HepG2 (cell line): ENCODE results near the gene C1S.

Experiments
- CHCHD3 ChIP-seq: sonication (generic); formaldehyde crosslinking; IDR thresholded peaks from 2 replicates; pipeline ENCODE4 v1.8.0; 2022; ENCODE audit warnings: mild to moderate bottlenecking, missing genetic modification reagents, moderate library complexity
- ELF1 ChIP-seq: sonication (generic); formaldehyde crosslinking; IDR thresholded peaks from 2 replicates; pipeline ENCODE4 v1.4.0; 2020; ENCODE audit warnings: missing genetic modification reagents
- FOXK1 ChIP-seq: sonication (generic); formaldehyde crosslinking; IDR thresholded peaks from 2 replicates; pipeline ENCODE4 v1.4.0; 2020; ENCODE audit warnings: low read depth, missing genetic modification reagents, borderline replicate concordance
- JUNB ChIP-seq: sonication (generic); formaldehyde crosslinking; IDR thresholded peaks from 2 replicates; pipeline ENCODE4 v1.8.0; 2022; ENCODE audit warnings: missing genetic modification reagents, mild to moderate bottlenecking, borderline replicate concordance
- KAT7 ChIP-seq: IDR thresholded peaks from 2 replicates; pipeline ENCODE4 v1.6.1; 2018; ENCODE audit warnings: borderline replicate concordance, missing compliant biosample characterization
- PATZ1 ChIP-seq: sonication (generic); formaldehyde crosslinking; IDR thresholded peaks from 2 replicates; pipeline ENCODE4 v1.4.0; 2020; ENCODE audit warnings: missing genetic modification reagents
- SP140L ChIP-seq: sonication (generic); formaldehyde crosslinking; IDR thresholded peaks from 2 replicates; pipeline ENCODE4 v1.4.0; 2020; ENCODE audit warnings: missing genetic modification reagents, borderline replicate concordance
- ZBTB10 ChIP-seq: sonication (generic); formaldehyde crosslinking; IDR thresholded peaks from 2 replicates; pipeline ENCODE4 v1.4.0; 2020; ENCODE audit warnings: missing genetic modification reagents, borderline replicate concordance
- ZBTB34 ChIP-seq: sonication (generic); formaldehyde crosslinking; IDR thresholded peaks from 2 replicates; pipeline ENCODE4 v1.8.0; 2022; ENCODE audit warnings: mild to moderate bottlenecking, missing genetic modification reagents
- ZKSCAN8 ChIP-seq: IDR thresholded peaks from 2 replicates; pipeline ENCODE4 v1.6.1; 2016; ENCODE audit warnings: borderline replicate concordance, missing genetic modification reagents, missing compliant biosample characterization
- ZNF282 ChIP-seq: fragments of 450-650 bp; IDR thresholded peaks from 2 replicates; pipeline ENCODE4 v1.6.1; 2018; ENCODE audit not compliant: partially characterized antibody
- ZNF780A ChIP-seq: sonication (generic); formaldehyde crosslinking; IDR thresholded peaks from 2 replicates; pipeline ENCODE4 v1.8.0; 2022; ENCODE audit warnings: mild to moderate bottlenecking, missing genetic modification reagents, moderate library complexity
- ZSCAN5A ChIP-seq: sonication (generic); formaldehyde crosslinking; IDR thresholded peaks from 2 replicates; pipeline ENCODE4 v1.8.0; 2022; ENCODE audit warnings: mild to moderate bottlenecking, missing genetic modification reagents, borderline replicate concordance

DNA sequence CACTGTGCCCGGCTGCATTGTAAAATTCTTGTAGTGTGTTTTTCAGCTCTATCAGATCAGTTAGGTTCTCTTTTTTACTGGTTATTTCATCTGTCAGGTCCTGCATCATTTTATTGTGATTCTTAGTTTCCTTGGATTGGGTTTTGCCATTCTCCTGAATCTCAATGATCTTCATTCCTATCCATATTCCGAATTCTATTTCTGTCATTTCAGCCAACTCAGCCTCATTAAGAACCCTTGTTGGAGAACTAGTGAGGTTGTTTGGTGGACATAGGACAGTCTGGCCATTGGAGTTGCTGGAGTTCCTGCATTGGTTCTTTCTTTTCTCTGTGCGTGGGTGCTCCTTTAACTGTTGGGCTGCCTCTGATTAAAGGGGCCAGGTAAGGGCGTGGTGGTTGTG lies 5.6 kb upstream of the C1S start:
- TF ChIP-seq ZSCAN5A: no peak
- no peak for TF ChIP-seq ZNF780A (CRISPR knock-in tag)
- TF ChIP-seq ELF1 (CRISPR knock-in tag): no peak
- no peak for TF ChIP-seq PATZ1 (CRISPR knock-in tag)
- TF ChIP-seq SP140L (CRISPR knock-in tag): no peak
- TF ChIP-seq ZBTB10: no peak
- no peak for TF ChIP-seq CHCHD3 (CRISPR knock-in tag)
- TF ChIP-seq FOXK1 (CRISPR knock-in tag): no peak
- TF ChIP-seq ZKSCAN8 (CRISPR knock-in tag): no peak
- no peak for TF ChIP-seq JUNB
- no peak for TF ChIP-seq ZBTB34 (CRISPR knock-in tag)
- TF ChIP-seq ZNF282: no peak
- TF ChIP-seq KAT7 (CRISPR knock-in tag): no peak
